EL (cell line): ENCODE measurements around the gene ARAP3.

Experiments used
- DNase-seq: peaks from one replicate; pipeline ENCODE4 v3.0.0-alpha.2; 2016

Gene ARAP3

GRCh38 chr5:141696431-141696830, 14.4 kb upstream of the ARAP3 start:
- no peak for DNase-seq

GRCh38 chr5:141695627-141696215, 13.7 kb upstream of the ARAP3 start:
- DNase-seq = no peak

- DNase-seq = no peak
Observed at GRCh38 chr5:141694479-141694878, 12.4 kb upstream of the ARAP3 start.

DNA sequence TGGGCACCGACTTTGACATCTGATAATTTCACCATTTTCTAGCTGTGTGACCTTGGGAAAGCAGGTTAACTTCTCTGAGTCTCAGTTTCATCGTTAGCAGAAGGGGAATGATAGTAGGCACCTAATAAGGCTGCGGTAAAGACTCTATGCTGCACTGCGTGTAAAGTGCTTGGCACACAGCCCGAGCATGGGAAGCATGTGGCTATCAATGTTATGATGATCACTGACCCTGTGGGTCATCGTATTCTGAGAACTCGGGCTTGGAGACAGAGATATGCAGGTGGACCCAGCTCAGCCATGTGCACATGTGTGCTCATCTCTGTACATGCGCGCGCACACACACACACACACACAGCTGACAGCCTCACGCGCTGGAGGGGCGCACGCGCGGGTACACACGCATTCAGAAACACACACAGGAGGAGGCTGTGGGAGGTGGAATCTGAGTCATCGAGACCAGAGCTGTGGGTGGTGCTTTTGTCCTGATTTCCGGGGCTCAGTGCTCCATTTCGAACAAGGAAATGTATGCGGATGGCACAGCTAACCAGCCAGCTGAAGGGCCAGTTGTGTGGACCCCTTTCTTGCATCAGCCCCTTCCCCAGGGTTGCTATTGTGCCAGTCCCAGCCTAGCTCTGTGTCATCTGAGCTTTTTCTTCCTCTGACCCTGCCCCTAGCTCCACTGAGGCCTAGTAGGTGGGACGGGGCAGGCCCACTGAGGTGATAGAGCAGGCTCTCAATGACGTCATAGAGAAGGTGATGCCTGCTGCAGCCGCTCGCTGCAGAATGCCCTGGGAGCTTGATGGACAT, 11.1 kb upstream of the ARAP3 start:
- DNase-seq = peak; percentile 54

DNA sequence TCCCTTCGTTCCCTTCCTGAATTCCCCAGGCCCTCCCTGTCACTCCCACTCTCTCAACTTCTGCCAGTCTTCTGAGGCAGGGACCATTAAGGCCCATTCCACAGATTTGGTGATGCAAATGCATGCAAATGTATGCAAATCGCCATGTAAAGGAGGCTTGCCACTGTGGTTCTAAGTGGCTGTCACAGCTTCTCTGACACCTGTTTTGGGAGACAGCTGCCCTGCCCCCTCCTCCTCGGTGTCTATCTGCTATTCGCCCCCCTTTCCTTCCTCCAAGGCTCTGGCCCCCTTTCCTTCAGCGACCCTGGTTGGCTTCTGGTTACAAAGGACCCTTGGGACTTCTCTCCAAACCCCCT, 10.5 kb upstream of the ARAP3 start:
- no peak for DNase-seq

DNA sequence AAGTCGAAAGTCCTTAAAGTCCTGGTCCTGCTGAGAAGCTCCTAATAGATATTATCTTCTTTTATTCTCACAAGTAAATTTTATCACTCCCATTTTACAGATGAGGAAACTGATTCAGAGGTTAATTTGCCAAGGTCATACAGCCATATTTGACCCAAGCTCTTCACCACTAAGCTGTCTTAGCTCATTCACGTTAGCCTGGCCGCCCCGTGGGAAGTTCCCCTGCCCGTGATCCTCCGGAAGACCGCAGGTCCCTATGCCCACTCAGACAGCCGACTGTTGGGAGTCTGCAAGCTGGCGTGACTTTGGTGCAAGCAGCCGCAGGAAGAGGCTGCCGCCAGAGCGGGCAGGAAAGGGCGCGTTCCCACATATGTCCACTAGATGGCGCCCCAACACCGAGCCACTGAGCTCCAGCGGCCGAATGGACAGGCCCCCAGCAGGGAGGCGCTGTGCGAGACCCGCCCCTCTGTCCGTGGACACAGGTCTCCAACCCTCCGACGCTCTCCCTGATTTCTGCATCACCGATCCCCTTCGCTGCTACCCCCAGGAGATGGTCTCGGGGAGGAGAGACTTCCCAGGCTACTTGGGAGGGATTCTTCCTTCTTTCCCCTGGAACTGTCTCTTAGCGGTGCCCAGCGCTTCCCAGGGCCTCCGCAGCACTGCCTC, 10.0 kb upstream of the ARAP3 start:
- DNase-seq = peak; percentile 78

GRCh38 chr5:141691286-141691866, 9.3 kb upstream of the ARAP3 start:
- no peak for DNase-seq

- no peak for DNase-seq
Observed at GRCh38 chr5:141686648-141687416, 4.8 kb upstream of the ARAP3 start.

DNA sequence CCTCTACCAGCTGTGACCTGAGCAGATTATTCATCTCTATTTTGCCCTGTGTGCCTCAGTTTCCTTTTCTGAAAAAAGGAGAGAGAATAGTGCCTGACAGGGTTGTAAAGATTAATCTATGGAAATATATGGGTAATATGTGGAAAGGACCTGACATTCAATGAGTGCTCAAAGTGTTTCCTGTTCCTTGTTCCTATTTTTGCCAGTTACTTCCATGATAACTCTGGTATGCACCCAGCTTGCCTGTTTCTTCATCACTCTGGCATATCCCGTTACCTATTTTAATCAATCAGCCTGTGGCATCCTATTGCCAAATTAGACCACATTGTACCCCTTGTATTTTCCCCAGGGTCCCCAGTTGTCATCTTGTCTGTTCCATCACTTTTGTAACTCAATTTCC, 3.6 kb upstream of the ARAP3 start:
- no peak for DNase-seq

DNA sequence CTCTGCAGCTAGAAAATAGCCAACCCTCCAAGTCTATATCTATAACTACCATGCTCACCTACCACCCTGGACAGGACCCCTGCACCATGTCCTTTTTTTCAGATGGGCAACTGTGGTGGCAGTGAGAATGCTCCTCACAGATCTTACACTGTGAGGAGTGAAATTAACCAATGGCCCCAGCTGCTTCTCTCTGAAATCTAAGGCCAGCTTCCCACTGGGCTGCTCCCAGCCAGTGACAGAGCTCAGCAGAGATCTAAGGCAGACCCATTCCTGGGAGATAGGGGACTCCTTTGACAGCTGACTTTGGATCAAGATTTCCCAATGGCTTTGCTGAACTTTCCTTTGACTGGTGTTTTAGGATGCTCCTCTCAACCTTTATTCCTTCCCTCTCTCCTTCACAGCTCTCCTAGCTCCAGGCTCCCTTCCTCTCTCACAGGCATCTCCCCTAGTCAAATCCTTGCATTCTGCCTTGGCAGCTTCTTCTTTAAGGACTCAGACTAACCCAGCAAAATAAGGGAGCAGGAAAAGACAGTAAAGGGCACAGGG, 1.6 kb upstream of the ARAP3 start:
- DNase-seq = no peak

GRCh38 chr5:141681295-141681694, 735 bp downstream of the ARAP3 start:
- DNase-seq = no peak

DNA sequence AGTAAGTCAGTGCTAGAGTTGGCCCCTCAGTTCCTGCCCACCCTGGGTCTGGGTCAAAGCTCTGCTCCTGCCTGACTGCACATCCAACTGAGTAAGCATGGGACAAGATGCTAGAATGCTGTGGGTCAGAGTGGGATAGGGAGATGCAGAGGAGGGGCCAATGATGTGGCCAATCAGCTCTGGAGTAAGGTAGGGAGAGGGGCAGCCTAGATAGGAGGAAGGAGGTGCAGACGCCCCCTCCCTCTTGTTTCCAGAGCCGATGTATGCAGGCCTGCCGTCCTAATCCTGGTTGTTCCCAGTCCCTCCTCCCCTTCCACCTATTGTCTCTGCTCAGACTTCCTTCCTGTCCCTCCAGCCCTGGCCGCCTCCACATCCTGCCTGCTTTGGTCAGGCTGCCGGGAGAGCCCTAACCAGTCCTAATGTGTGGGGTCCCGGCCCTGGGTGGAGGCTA, 1.3 kb downstream of the ARAP3 start:
- peak; percentile 66 for DNase-seq

- DNase-seq = no peak
Observed at GRCh38 chr5:141680178-141680577, 1.9 kb downstream of the ARAP3 start.

GRCh38 chr5:141677415-141677814, 4.6 kb downstream of the ARAP3 start:
- no peak for DNase-seq

- DNase-seq = no peak
Observed at GRCh38 chr5:141675672-141676071, 6.4 kb downstream of the ARAP3 start.

DNA sequence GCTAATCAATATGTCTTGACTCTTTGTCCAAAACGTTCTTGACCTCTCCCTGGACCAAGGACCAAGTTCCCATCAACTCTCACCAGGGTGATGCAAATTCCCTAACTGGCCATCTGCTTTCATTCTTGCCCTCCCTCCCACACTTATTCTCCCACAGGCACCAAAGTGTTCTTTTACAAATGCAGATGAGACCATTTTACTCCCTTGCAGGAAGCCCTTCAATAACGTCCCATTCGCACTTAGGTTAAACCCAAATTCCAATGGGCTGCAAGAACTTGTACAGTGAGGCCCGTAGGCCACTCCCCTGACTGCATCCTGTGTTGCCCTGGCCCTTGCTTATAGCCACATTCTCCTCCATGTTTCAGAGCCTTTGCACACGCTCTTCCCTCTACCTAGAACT, 7.3 kb downstream of the ARAP3 start:
- DNase-seq = no peak

GRCh38 chr5:141672841-141673813, 8.9 kb downstream of the ARAP3 start:
- no peak for DNase-seq

- DNase-seq = no peak
Observed at GRCh38 chr5:141672071-141672840, 9.8 kb downstream of the ARAP3 start.

DNA sequence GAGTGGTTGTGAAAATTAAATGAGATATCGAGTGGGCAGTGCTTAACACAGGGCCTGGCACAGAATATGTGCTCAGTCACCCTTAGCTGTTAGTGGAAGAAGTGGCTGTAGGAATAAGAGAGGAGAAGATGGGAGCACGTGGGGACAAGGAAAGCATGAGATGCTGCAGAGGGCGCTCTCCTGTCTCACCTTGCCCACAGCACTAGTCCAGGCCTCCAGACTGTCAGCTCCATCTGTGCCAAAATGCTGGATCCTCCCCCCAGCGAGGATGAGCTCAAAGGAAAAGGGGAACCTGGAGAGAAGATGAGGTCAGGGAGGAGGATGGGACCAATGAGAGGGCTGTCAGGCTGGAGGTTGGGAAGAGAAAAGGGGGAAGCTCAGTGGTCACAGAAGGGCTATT, 12.5 kb downstream of the ARAP3 start:
- DNase-seq = no peak

DNA sequence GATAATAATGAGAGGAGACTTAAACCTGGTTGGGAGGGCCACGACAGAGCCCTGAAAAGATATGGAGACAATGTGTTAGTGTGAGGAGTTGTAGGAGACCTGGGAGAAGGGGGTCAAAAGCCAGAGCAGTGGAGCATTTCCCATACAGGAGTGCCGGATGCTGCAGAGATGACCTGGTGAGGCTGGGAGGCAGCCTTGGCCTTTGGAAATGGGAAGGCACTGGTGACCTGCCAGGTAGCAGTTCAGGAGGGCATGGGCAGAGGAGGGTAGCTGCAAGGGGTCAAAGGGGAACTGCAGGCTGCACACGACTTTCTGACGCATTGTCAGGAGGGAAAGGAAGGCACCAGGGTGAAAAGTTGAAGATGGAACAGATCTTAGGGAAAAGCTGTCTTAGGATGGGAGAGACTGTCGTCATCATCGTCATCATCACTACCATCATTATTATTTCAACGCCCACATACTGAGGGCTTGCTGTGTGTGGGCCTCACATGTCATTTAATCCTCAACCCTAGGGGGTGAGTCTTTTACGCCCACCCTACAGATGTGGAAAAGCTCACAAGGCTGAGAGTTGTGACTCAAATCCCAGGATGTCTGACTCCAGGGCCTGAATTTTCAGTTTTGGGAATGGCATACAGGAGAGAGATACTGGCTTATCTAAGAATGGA, 13.3 kb downstream of the ARAP3 start:
- DNase-seq = peak; percentile 17
